Lower leg skin (tissue), 3 donors: ENCODE data around the gene PREX1.

Source experiments
- CTCF ChIP-seq, 3 donors: fragments of 450-650 bp; IDR thresholded peaks; one replicate each; pipeline ENCODE4 v1.5.1; 2016; ENCODE audit warnings: antibody characterized with exemption in 3 of 3, mild to moderate bottlenecking in 3 of 3, moderate library complexity in 2 of 3
- POLR2A ChIP-seq, 2 donors: fragments of 450-650 bp; IDR thresholded peaks; one replicate each; pipeline ENCODE4 v1.6.1; 2016 to 2017; ENCODE audit warnings: antibody characterized with exemption in 2 of 2, mild to moderate bottlenecking in 1 of 2, moderate library complexity in 1 of 2

GRCh38 chr20:48633620-48634257, 194.1 kb downstream of the PREX1 start:
- TF ChIP-seq CTCF (IDR thresholded peaks at IDR 0.05) (no peak), POLR2A (IDR thresholded peaks at IDR 0.05) (no peak)
